CD4-positive, alpha-beta T cell (primary cell): ENCODE measurements around the gene AFF3. TPM values are rescaled to one million over a fixed set of nuclear protein-coding genes. Genes with fewer than 3 reads are reported as not detected.

Experiments
- ATAC-seq: fragments of 200-7000 bp; cut with Tn5 transposase; one replicate; pipeline ENCODE4 v1.10.0; 2022; ENCODE audit warnings: mild to moderate bottlenecking; ENCODE audit not compliant: poor library complexity
- CTCF ChIA-PET: fragments of 350-600 bp; sonication (Branson Sonifier 250); formaldehyde crosslinking; loops from one replicate; lab custom pipeline; 2021; ENCODE audit warnings: antibody characterized with exemption, inconsistent platforms; lab: Charles Lee
- POLR2A ChIA-PET: fragments of 350-600 bp; sonication (Branson Sonifier 250); formaldehyde crosslinking; loops from one replicate; lab custom pipeline; 2021; ENCODE audit warnings: antibody characterized with exemption, inconsistent platforms; lab: Charles Lee
- DNase-seq, 14 experiments: peaks; one replicate each; pipeline ENCODE4 v3.0.0-alpha.2; 2013 to 2020; ENCODE audit warnings: mixed read lengths in 2 of 14
- H3K27ac ChIP-seq, 2 donors: one replicate each; pipeline versions ENCODE4 v1.5.1 to v1.7.0; 2013; ENCODE audit warnings: low read length in 2 of 2, low read depth in 1 of 2, mild to moderate bottlenecking in 1 of 2
- H3K27me3 ChIP-seq, 2 experiments: 1 replicate in 1 of 2; 2 replicates in 1 of 2; pipeline versions ENCODE4 v1.6.1 to v1.7.0; 2013; ENCODE audit warnings: low read length in 2 of 2, control low read depth in 1 of 2, mild to moderate bottlenecking in 1 of 2, moderate library complexity in 1 of 2; ENCODE audit not compliant: insufficient read depth in 2 of 2, control insufficient read depth in 1 of 2
- H3K36me3 ChIP-seq: one replicate; pipeline ENCODE4 v1.6.1; 2013; ENCODE audit warnings: low read length, control low read depth; ENCODE audit not compliant: insufficient read depth
- H3K4me1 ChIP-seq: one replicate; pipeline ENCODE4 v1.6.1; 2013; ENCODE audit warnings: low read length, control low read depth; ENCODE audit not compliant: insufficient read depth
- H3K4me3 ChIP-seq: one replicate; pipeline ENCODE4 v1.5.1; 2013; ENCODE audit warnings: mild to moderate bottlenecking, low read length, moderate library complexity
- H3K9me3 ChIP-seq, 2 experiments: 1 replicate in 1 of 2; 2 replicates in 1 of 2; pipeline versions ENCODE4 v1.6.1 to v1.7.0; 2013; ENCODE audit warnings: low read length in 2 of 2, mild to moderate bottlenecking in 2 of 2, control low read depth in 1 of 2, moderate library complexity in 1 of 2; ENCODE audit not compliant: control insufficient read depth in 1 of 2, insufficient read depth in 1 of 2
- H3K27ac Mint-ChIP-seq: one replicate; pipeline ENCODE4 v1.8.0; 2020; ENCODE audit warnings: mixed read lengths
- H3K27me3 Mint-ChIP-seq: one replicate; pipeline ENCODE4 v1.8.0; 2021; ENCODE audit warnings: mixed read lengths
- H3K36me3 Mint-ChIP-seq: one replicate; pipeline ENCODE4 v1.8.0; 2021; ENCODE audit warnings: low read depth, mixed read lengths
- H3K4me1 Mint-ChIP-seq: one replicate; pipeline ENCODE4 v1.8.0; 2021; ENCODE audit warnings: low read depth, mixed read lengths
- H3K4me3 Mint-ChIP-seq: one replicate; pipeline ENCODE4 v1.8.0; 2020; ENCODE audit warnings: mild to moderate bottlenecking, mixed read lengths
- H3K9me3 Mint-ChIP-seq: one replicate; pipeline ENCODE4 v1.8.0; 2020; ENCODE audit warnings: mixed read lengths
- intact Hi-C, 2 experiments: fragments of 100-400 bp; cut with DNase I in 1 of 2; cut with micrococcal nuclease in 1 of 2; formaldehyde crosslinking; loops; one replicate each; pipeline versions ENCODE4 v1.15.1 to v1.9.0; 2023 to 2025; cut with DNase I, micrococcal nuclease
- total RNA-seq, 174 experiments: library from RNA in 2 of 174; stranded (reverse) in 2 of 174; gene quantifications; one replicate each; pipeline ENCODE4 v1.2.3 and lab custom pipeline; 2021 to 2026
- TF ChIP-seq, protein P1 (sequence below): fragments of 200-600 bp; IDR thresholded peaks from one replicate; pipeline ENCODE4 v1.8.0; 2022; ENCODE audit warnings: antibody characterized with exemption, mild to moderate bottlenecking

Gene AFF3
- total RNA-seq, 2 experiments from 2014 or later = 15.4 to 15.7 TPM

- no peak for DNase-seq
- no peak for ATAC-seq
- Mint-ChIP-seq H3K9me3 (no peaks in the 10 kb centered on the region), H3K27me3 (peaks cover 15% of the 10 kb centered on the region), H3K4me1 (peaks cover 15% of the 10 kb centered on the region), H3K36me3 (peaks cover 5% of the 10 kb centered on the region), H3K27ac (no peak overlapping the region), H3K4me3 (no peak overlapping the region)
- H3K36me3 ChIP-seq = no peaks in the 10 kb centered on the region
- CTCF ChIA-PET = no interaction called here
- H3K27ac ChIP-seq = no peak overlapping the region
- H3K9me3 ChIP-seq = no peaks in the 10 kb centered on the region
- peaks cover 0 to 2% of the 10 kb centered on the region in 2 experiments for H3K27me3 ChIP-seq
- intact Hi-C loops = no loop called here
- TF ChIP-seq, protein P1, sequence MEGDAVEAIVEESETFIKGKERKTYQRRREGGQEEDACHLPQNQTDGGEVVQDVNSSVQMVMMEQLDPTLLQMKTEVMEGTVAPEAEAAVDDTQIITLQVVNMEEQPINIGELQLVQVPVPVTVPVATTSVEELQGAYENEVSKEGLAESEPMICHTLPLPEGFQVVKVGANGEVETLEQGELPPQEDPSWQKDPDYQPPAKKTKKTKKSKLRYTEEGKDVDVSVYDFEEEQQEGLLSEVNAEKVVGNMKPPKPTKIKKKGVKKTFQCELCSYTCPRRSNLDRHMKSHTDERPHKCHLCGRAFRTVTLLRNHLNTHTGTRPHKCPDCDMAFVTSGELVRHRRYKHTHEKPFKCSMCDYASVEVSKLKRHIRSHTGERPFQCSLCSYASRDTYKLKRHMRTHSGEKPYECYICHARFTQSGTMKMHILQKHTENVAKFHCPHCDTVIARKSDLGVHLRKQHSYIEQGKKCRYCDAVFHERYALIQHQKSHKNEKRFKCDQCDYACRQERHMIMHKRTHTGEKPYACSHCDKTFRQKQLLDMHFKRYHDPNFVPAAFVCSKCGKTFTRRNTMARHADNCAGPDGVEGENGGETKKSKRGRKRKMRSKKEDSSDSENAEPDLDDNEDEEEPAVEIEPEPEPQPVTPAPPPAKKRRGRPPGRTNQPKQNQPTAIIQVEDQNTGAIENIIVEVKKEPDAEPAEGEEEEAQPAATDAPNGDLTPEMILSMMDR = no peak
- H3K4me1 ChIP-seq = peaks cover 9% of the 10 kb centered on the region
- H3K4me3 ChIP-seq = no peak overlapping the region
- POLR2A ChIA-PET = no interaction called here
These were observed 34.3 kb downstream of the AFF3 start for GRCh38 chr2:100107906-100108647.

DNA sequence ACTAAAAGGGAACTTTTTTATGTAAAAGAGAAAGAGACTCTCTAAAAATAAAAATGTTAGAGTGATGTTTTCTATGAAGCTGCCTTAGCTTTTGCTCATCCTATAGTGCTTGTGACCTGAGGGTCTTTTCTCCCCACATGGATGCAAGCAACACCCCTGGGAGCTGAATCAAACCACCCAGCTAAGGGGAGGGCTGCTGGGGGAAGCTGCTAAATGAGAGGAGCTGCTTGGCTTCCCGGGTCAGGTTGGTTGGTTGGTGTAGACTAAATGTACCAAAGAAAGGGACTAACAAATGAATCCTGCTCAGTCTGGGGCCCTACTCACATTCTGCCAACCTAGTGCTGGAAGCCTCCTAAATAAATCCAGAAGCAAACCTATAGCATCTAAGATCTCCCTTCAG is 35.0 kb downstream of the AFF3 start:
- peaks cover 9% of the 10 kb centered on the region for H3K4me1 ChIP-seq
- peaks cover 5% of the 10 kb centered on the region for H3K36me3 Mint-ChIP-seq
- peaks cover 9% of the 10 kb centered on the region for H3K4me1 Mint-ChIP-seq
- POLR2A ChIA-PET = no interaction called here
- peak overlapping the region; percentile 63 for H3K4me3 Mint-ChIP-seq
- intact Hi-C loops = no loop called here
- DNase-seq (no peak), ATAC-seq (no peak)
- H3K4me3 ChIP-seq = no peak overlapping the region
- no peak overlapping the region for H3K27ac Mint-ChIP-seq
- no peaks in the 10 kb centered on the region for H3K9me3 ChIP-seq
- H3K27me3 Mint-ChIP-seq = peaks cover 15% of the 10 kb centered on the region
- no peaks in the 10 kb centered on the region for H3K36me3 ChIP-seq
- H3K9me3 Mint-ChIP-seq = no peaks in the 10 kb centered on the region
- peaks cover 0 to 2% of the 10 kb centered on the region in 2 experiments for H3K27me3 ChIP-seq
- CTCF ChIA-PET = no interaction called here
- TF ChIP-seq, protein P1 = no peak
- H3K27ac ChIP-seq = no peak overlapping the region

DNA sequence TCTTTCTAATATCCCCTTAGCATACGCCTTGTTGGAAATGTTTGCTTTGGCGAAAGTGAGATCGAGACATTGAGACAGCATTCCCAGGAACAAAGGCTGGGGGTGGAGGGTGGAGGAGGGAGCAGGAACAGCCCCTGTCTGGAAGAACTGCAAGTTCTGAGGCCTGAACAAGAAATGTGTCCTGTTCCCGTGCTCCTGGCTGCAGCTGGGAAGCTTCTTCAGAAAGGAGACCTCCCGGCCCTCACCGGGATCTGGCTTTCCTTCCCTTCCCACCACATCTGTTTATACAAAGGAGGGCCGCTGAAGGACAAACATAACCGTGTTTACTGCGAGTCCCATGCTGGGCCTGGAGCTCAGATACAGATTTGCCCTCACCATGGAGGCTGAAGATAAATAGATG is 35.9 kb downstream of the AFF3 start:
- no peaks in the 10 kb centered on the region for H3K9me3 Mint-ChIP-seq
- no peak for ATAC-seq
- TF ChIP-seq, protein P1 = no peak
- no peak overlapping the region for H3K4me3 ChIP-seq
- peaks cover 0 to 2% of the 10 kb centered on the region in 2 experiments for H3K27me3 ChIP-seq
- POLR2A ChIA-PET = no interaction called here
- no peak overlapping the region for H3K27ac Mint-ChIP-seq
- peaks cover 8% of the 10 kb centered on the region for H3K4me1 Mint-ChIP-seq
- peaks cover 15% of the 10 kb centered on the region for H3K27me3 Mint-ChIP-seq
- no peaks in the 10 kb centered on the region for H3K9me3 ChIP-seq
- H3K36me3 ChIP-seq = no peaks in the 10 kb centered on the region
- intact Hi-C loops = no loop called here
- peak overlapping the region; percentile 63 for H3K4me3 Mint-ChIP-seq
- peaks cover 5% of the 10 kb centered on the region for H3K36me3 Mint-ChIP-seq
- H3K4me1 ChIP-seq = peaks cover 9% of the 10 kb centered on the region
- CTCF ChIA-PET = no interaction called here
- H3K27ac ChIP-seq = no peak overlapping the region
- DNase-seq = no peak
